Heart right ventricle (tissue), 16 donors: ENCODE results near the gene CD72. TPM values are rescaled to one million over a fixed set of nuclear protein-coding genes. Genes with fewer than 3 reads are reported as not detected.
A peak's percentile ranks its signal among the peaks of the same experiment; 100 is the strongest.
"Not testable (repeated sequence)": the region's sequence is repeated elsewhere in the genome, so short reads cannot be mapped to it uniquely, and the experiment has no call there.

Experiments used
- ATAC-seq, 8 donors: fragments of 200-7000 bp; cut with Tn5 transposase; one replicate each; pipeline ENCODE4 v1.9.1; 2020; ENCODE audit warnings: mild to moderate bottlenecking in 8 of 8, moderate library complexity in 8 of 8, moderate number of reproducible peaks in 1 of 8
- DNase-seq, 2 donors: peaks; one replicate each; pipeline ENCODE4 v3.0.0-alpha.2; 2020
- H3K27ac ChIP-seq, 10 donors: fragments of 200-600 bp; sonication (generic) in 2 of 10; one replicate each; pipeline versions ENCODE4 v1.5.0 to v1.8.0; 2020 to 2022; ENCODE audit warnings: mild to moderate bottlenecking in 3 of 10
- H3K27me3 ChIP-seq, 7 donors: fragments of 200-600 bp; one replicate each; pipeline ENCODE4 v1.8.0; 2021 to 2022; ENCODE audit warnings: mild to moderate bottlenecking in 2 of 7
- H3K36me3 ChIP-seq, 9 donors: fragments of 200-600 bp; sonication (generic) in 1 of 9; one replicate each; pipeline versions ENCODE4 v1.5.0 to v1.8.0; 2020 to 2022; ENCODE audit warnings: mild to moderate bottlenecking in 2 of 9
- H3K4me1 ChIP-seq, 9 donors: fragments of 200-600 bp; sonication (generic) in 1 of 9; one replicate each; pipeline versions ENCODE4 v1.5.0 to v1.8.0; 2020 to 2022; ENCODE audit warnings: mild to moderate bottlenecking in 4 of 9
- H3K4me3 ChIP-seq, 10 donors: fragments of 200-600 bp; sonication (generic) in 2 of 10; one replicate each; pipeline versions ENCODE4 v1.5.0 to v1.8.0; 2020 to 2022; ENCODE audit warnings: mild to moderate bottlenecking in 7 of 10, moderate library complexity in 2 of 10
- H3K9me3 ChIP-seq, 11 donors: fragments of 200-600 bp in 10 of 11; sonication (generic) in 2 of 11; one replicate each; pipeline versions ENCODE4 v1.5.0 to v1.8.0; 2013 to 2022; ENCODE audit warnings: mild to moderate bottlenecking in 2 of 11, control low read depth in 1 of 11, moderate library complexity in 1 of 11
- CTCF ChIP-seq, 9 donors: fragments of 200-600 bp; sonication (generic) in 2 of 9; IDR thresholded peaks; one replicate each; pipeline versions ENCODE4 v1.5.0 to v1.8.0; 2021 to 2022; ENCODE audit warnings: antibody characterized with exemption in 9 of 9, mild to moderate bottlenecking in 5 of 9, moderate library complexity in 1 of 9
- WGBS, 2 donors: extraction: QIAGEN DNeasy Blood & Tissue Kit; methylation state at CpG; one replicate each; pipeline ENCODE4 v1.1.7; 2013; ENCODE audit warnings: inconsistent platforms in 1 of 2; 5-methylcytosine and 5-hydroxymethylcytosine counted together
- intact Hi-C, 10 donors: fragments of 100-400 bp; cut with DNase I; formaldehyde crosslinking; loops; one replicate each; pipeline versions ENCODE4 v1.11.1 to v1.14.2; 2022
- polyA plus RNA-seq, 2 donors: library from polyadenylated mRNA; stranded (reverse); fragments of 200-250 nt; gene quantifications; one replicate each; pipeline ENCODE4 v1.2.3, GENCODE V29; 2013
- total RNA-seq, 10 donors: library from RNA; stranded (reverse); fragmentation: NEBNext Ultra II Directional in 3 of 10; extraction: Animal tissue kit (Norgen Biotek cat#: 25700) in 3 of 10; gene quantifications; one replicate each; pipeline versions ENCODE4 v1.2.1 to v1.2.4, GENCODE V29; 2021 to 2023
- donor health status: Arrhythmogenic right ventricular cardiomyopathy.
- donor health status: ischemic (EF 13 %, LVEDD 7.1; RV severe dilation, severe dysfunction).
- donor health status: healthy with polysubstance abuse.
- donor health status: DM: no; HTN: yes; CAD: no.
- donor health status: DM: no; HTN: no; CAD: no.
- donor health status: ischemic (EF 25% LVEDD 6.9; RV normal size, moderate dysfunction).
- donor health status: ischemic (EF 25% LVEDD 5.7; RV mildly dilated, moderate dysfunction).
- donor health status: healthy.
- donor health status: DM: yes; HTN: yes; CAD: no.
- donor health status: Ischemic cardiomyopathy.
- donor health status: ischemic (EF 35%, LVEDD 5.7; RV mildly dilated, moderate dysfunction).
- donor health status: nonischemic (EF 11% LVEDD 7.7; RV severe dilation, severe dysfunction).
- donor health status: DM: yes; HTN: yes; CAD: no.
- donor health status: PGD.
- donor health status: ischemic (EF 29% LVEDD 5.4; RV normal size, mild dysfunction).
- donor health status: nonischemic (EF 23%, LVEDD 6.1; RV moderate dilation, normal function).

Gene CD72
- total and polyA plus RNA-seq, 12 donors: 0.43 to 6.8 (median 0.54) TPM; not detected in 1

DNA sequence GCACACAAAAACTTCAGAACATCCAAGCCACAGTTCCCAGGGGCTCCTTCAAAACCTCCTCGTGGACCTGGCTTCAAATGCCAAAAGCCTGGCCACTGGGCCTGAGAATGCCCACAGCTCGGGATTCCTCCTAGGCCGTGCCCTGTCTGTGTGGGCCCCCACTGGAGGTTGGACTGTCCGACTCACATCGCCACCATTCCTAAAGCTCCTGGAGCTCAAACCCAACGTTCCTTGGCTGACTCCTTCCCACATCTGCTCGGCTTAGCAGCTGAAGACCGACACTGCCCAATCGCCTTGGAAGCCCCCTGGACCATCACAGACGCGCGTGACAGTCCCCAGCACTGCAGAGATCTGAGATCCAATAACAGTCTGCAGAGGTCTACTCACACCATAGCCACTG is 24.8 kb upstream of the CD72 start:
- intact Hi-C loops: loop anchor here in 2 of 10 donors (10.0 kb wide), 2 partner anchors 112 to 242 kb away; partner anchors contain the start of gene MSMP (in 1 of the 2)
- WGBS, 2 donors: 95 to 96% methylated on average over 12 of the region's 12 CpGs

DNA sequence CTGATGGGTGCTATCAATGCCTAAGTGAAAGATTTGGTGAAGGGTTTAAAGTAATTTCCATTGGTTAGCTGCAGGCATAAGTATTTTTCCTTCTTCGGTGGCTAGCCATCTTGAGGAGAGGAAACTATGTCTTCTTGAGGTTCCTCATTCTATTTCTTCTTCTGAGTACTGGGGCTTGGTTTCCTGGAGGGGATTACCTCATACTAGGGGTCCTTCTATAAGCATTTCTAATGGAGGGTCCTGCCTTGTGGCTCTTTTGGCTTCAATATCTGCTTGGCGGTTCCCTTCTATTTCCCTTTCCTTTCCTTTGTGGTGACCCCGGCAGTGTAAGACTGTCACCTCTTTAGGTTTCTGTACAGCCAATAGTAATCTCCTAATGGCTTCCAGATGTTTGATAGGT is 23.3 kb upstream of the CD72 start:
- intact Hi-C loops: loop anchor here in 2 of 10 donors (10.0 kb wide), 2 partner anchors 113 to 243 kb away; partner anchors contain the start of gene MSMP (in 1 of the 2)
- not testable (repeated sequence) for DNase-seq, H3K9me3 ChIP-seq, ATAC-seq, H3K36me3 ChIP-seq, H3K27me3 ChIP-seq, H3K4me3 ChIP-seq
- H3K27ac ChIP-seq: peak overlapping the region in 1 of 10 donors; percentile 62
- 84 to 88% methylated on average over 3 of the region's 3 CpGs for WGBS, 2 donors
- peaks cover 0 to 74% (median 3%) of the 10 kb centered on the region in 9 donors for H3K4me1 ChIP-seq

More for the DNA sequence above, 24.8 kb upstream of the CD72 start:
- ATAC-seq (no peak), DNase-seq (no peak)
- Histone ChIP-seq H3K27me3 (no peaks in the 10 kb centered on the region), H3K4me1 (peaks cover 0 to 74% (median 7%) of the 10 kb centered on the region in 9 donors), H3K9me3 (no peaks in the 10 kb centered on the region), H3K36me3 (no peaks in the 10 kb centered on the region), H3K27ac (no peak overlapping the region), H3K4me3 (no peak overlapping the region)
- no peak for TF ChIP-seq CTCF (IDR thresholded peaks at IDR 0.05)

- not testable (repeated sequence) for H3K36me3 ChIP-seq, H3K9me3 ChIP-seq, H3K27ac ChIP-seq, ATAC-seq, H3K4me3 ChIP-seq, DNase-seq, H3K27me3 ChIP-seq
- intact Hi-C loops: loop anchor here in 2 of 10 donors (10.0 kb wide), 2 partner anchors 114 to 244 kb away; partner anchors contain the start of gene MSMP (in 1 of the 2)
- H3K4me1 ChIP-seq: peaks cover 0 to 74% (median 0%) of the 10 kb centered on the region in 9 donors
- 97 to 98% methylated on average over 14 to 15 of the region's 15 CpGs for WGBS, 2 donors
Measured at GRCh38 chr9:35640431-35640830, 22.2 kb upstream of the CD72 start.

GRCh38 chr9:35639631-35640030 is 21.4 kb upstream of the CD72 start:
- H3K4me3 ChIP-seq: no peak overlapping the region
- TF ChIP-seq CTCF (IDR thresholded peaks at IDR 0.05): no peak
- peaks cover 0 to 74% (median 0%) of the 10 kb centered on the region in 9 donors for H3K4me1 ChIP-seq
- H3K27ac ChIP-seq: peak overlapping the region in 1 of 10 donors; percentile 72
- no peak for ATAC-seq
- H3K9me3 ChIP-seq: no peaks in the 10 kb centered on the region
- WGBS, 2 donors: 80 to 93% methylated on average over 1 of the region's 1 CpG
- DNase-seq: no peak
- intact Hi-C loops: loop anchor here in 2 of 10 donors (10.0 kb wide), 2 partner anchors 115 to 245 kb away; partner anchors contain the start of gene MSMP (in 1 of the 2)
- no peaks in the 10 kb centered on the region for H3K36me3 ChIP-seq
- no peaks in the 10 kb centered on the region for H3K27me3 ChIP-seq

GRCh38 chr9:35639225-35639624 is 21.0 kb upstream of the CD72 start:
- H3K9me3 ChIP-seq, H3K27me3 ChIP-seq, DNase-seq, intact Hi-C loops, H3K4me3 ChIP-seq, H3K36me3 ChIP-seq, ATAC-seq: not testable (repeated sequence)
- peak overlapping the region in 2 of 10 donors; percentile 6 to 72 for H3K27ac ChIP-seq
- H3K4me1 ChIP-seq: peaks cover 0 to 75% (median 0%) of the 10 kb centered on the region in 9 donors
- WGBS, 2 donors: 51 to 67% methylated on average over 1 of the region's 1 CpG

GRCh38 chr9:35638751-35639150 is 20.5 kb upstream of the CD72 start:
- H3K27ac ChIP-seq: peak overlapping the region in 2 of 10 donors; percentile 9 to 72
- H3K4me1 ChIP-seq: peaks cover 0 to 71% (median 0%) of the 10 kb centered on the region in 9 donors
- H3K9me3 ChIP-seq, H3K27me3 ChIP-seq, H3K4me3 ChIP-seq, intact Hi-C loops, DNase-seq, ATAC-seq, H3K36me3 ChIP-seq: not testable (repeated sequence)
- WGBS, 2 donors: 52 to 69% methylated on average over 7 of the region's 8 CpGs

DNA sequence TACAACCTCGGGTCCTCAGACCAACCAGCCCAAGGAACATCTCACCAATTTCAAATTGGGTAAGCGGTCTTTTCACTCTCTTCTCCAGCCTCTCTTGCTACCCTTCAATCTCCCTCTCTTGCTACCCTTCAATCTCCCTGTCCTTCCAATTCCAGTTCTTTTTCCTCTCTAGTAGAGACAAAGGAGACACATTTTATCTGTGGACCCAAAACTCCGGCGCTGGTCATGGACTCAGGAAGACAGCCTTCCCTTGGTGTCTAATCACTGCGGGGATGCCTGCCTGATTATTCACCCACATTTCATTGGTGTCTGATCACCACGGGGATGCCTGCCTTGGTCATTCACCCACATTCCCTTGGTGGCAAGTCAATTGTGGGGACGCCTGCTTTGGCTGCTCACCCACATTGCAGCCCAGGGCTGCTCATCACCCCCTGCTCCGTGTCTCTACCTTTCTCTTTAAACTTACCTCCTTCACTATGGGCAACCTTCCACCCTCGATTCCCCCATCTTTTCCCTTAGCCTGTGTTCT is 19.3 kb upstream of the CD72 start:
- ATAC-seq, H3K9me3 ChIP-seq, H3K36me3 ChIP-seq, H3K4me3 ChIP-seq, DNase-seq, H3K27me3 ChIP-seq, intact Hi-C loops: not testable (repeated sequence)
- peaks cover 0 to 69% (median 0%) of the 10 kb centered on the region in 9 donors for H3K4me1 ChIP-seq
- peak overlapping the region in 1 of 10 donors; percentile 65 for H3K27ac ChIP-seq
- 95 to 97% methylated on average over 9 of the region's 9 CpGs for WGBS, 2 donors

DNA sequence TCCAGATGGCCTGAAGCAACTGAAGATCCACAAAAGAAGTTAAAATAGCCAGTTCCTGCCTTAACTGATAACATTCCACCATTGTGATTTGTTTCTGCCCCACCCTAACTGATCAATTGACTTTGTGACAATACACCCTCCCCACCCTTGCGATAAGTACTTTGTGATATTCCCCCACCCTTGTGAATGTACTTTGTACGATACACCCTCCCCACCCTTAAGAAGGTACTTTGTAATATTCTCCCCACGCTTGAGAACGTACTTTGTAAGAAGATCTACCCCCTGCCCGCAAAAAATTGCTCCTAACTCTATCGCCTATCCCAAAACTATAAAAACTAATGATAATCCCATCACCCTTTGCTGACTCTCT is 18.6 kb upstream of the CD72 start:
- H3K27me3 ChIP-seq, H3K4me3 ChIP-seq, ATAC-seq, H3K9me3 ChIP-seq, intact Hi-C loops, H3K36me3 ChIP-seq, DNase-seq: not testable (repeated sequence)
- 96 to 97% methylated on average over 6 of the region's 6 CpGs for WGBS, 2 donors
- H3K27ac ChIP-seq: peak overlapping the region in 3 of 10 donors; percentile 9 to 65 (median 19)
- H3K4me1 ChIP-seq: peaks cover 0 to 64% (median 0%) of the 10 kb centered on the region in 9 donors
